ENCODE measurements around the gene EHBP1L1. TPM values are rescaled to one million over a fixed set of nuclear protein-coding genes. Genes with fewer than 3 reads are reported as not detected.

The EHBP1L1 gene
- total RNA-seq, 1 donor from 2014 or later = 10.1 TPM

DNA sequence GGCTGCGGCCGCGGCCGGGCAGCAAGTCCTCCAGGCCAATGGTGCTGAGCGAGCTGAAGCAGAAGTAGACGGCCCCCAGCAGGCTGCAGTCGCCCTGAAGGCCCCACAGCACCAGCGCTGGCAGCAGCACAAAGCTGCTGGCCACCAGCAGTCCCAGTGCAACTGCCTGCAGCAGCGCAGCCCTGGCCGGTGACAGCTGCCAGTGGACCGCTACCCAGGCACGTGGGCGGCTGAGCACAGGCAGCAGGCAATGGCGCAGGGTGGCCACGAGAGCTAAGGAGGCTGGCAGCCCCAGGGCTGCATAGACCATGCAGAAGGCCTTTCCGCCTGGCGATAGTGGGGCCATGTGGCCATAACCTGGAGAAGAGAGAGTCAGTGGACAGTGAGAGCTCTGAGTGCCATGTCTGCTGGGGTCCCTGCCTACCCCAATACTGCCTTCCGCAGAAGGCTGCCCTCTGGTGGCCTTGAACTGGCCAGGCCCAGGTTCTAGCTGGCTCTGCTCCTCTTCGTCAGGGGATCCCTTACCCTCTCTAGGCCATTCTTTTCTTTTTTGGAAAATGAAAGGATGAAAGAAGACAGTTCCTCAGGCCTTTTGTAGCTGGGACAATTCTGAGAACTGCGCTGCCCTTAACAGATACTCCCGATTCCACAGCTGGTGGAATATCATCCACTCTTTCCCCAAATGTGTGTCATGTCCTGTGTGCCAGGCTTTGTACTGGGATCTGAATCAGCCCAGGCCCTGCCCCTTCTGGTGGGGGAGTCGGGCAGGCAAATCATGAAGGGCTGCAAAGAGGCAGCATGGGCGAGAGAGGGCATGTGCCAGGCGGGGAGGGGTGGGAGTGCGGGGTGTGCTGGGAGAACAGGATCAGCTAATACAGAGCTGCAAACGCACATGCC lies 17.9 kb downstream of the EHBP1L1 start:
- Histone ChIP-seq H4K20me1 (ENCODE audit: insufficient read depth, low read length) (peaks cover 3% of the 10 kb centered on the region), H3K27me3 (ENCODE audit: insufficient read depth, low read length) (no peaks in the 10 kb centered on the region), H3K4me1 (ENCODE audit: insufficient read depth, low read length) (peaks cover 4% of the 10 kb centered on the region), H3K4me3 (ENCODE audit: insufficient read depth, low read depth, low read length) (no peak overlapping the region), H3K27ac (ENCODE audit: low read depth, low read length) (no peak overlapping the region), H3K36me3 (ENCODE audit: insufficient read depth, low read length) (peaks cover 2% of the 10 kb centered on the region), H3K4me2 (ENCODE audit: low read length) (no peak overlapping the region), H3K9me3 (ENCODE audit: insufficient read depth, low read depth, low read length) (no peaks in the 10 kb centered on the region), H2AFZ (ENCODE audit: low read depth, low read length) (no peak overlapping the region), H3K79me2 (ENCODE audit: insufficient read depth, low read length) (no peaks in the 10 kb centered on the region), H3K9ac (ENCODE audit: low read length) (no peak overlapping the region)
- Mint-ChIP-seq H3K36me3 (ENCODE audit: low read depth, unreplicated experiment) (peaks cover under 1% of the 10 kb centered on the region), H3K4me3 (ENCODE audit: unreplicated experiment) (no peak overlapping the region), H3K9me3 (ENCODE audit: unreplicated experiment) (no peaks in the 10 kb centered on the region), H3K4me1 (ENCODE audit: low read depth, unreplicated experiment) (no peaks in the 10 kb centered on the region), H3K27me3 (ENCODE audit: low read depth, unreplicated experiment) (peaks cover 10% of the 10 kb centered on the region), H3K27ac (ENCODE audit: unreplicated experiment) (no peak overlapping the region)
- no peak for DNase-seq (ENCODE audit: low read depth)
- TF ChIP-seq, protein P1, sequence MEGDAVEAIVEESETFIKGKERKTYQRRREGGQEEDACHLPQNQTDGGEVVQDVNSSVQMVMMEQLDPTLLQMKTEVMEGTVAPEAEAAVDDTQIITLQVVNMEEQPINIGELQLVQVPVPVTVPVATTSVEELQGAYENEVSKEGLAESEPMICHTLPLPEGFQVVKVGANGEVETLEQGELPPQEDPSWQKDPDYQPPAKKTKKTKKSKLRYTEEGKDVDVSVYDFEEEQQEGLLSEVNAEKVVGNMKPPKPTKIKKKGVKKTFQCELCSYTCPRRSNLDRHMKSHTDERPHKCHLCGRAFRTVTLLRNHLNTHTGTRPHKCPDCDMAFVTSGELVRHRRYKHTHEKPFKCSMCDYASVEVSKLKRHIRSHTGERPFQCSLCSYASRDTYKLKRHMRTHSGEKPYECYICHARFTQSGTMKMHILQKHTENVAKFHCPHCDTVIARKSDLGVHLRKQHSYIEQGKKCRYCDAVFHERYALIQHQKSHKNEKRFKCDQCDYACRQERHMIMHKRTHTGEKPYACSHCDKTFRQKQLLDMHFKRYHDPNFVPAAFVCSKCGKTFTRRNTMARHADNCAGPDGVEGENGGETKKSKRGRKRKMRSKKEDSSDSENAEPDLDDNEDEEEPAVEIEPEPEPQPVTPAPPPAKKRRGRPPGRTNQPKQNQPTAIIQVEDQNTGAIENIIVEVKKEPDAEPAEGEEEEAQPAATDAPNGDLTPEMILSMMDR (IDR thresholded peaks at IDR 0.05; ENCODE audit: insufficient read depth, low read depth, low read length) = peak; percentile 61
- no peak for TF ChIP-seq EZH2 (IDR thresholded peaks at IDR 0.05; ENCODE audit: insufficient read depth, low read length)
- FAIRE-seq = no peak

DNA sequence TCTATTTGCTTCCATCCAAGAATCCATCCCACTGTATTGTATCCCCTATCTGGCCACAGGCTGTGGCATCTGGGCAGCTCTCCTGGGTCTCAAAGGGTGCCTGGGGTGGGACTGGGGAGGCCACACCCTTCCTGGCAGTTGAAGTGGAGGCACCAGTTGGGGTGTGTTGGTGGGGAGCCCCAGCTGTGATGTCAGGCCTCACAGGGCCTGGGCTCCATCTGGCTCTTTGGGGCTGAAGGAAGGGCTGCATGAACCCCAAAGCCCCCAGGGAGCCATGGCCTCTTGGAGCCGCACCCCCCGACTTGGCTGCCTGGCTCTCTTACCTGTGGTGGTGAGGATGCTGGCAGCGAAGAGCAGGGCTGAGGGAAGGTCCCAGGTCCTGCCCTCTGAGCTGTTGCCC lies 19.3 kb downstream of the EHBP1L1 start:
- FAIRE-seq = no peak

More for the DNA sequence above, 19.3 kb downstream of the EHBP1L1 start:
- Histone ChIP-seq H3K27me3 (ENCODE audit: insufficient read depth, low read length) (no peaks in the 10 kb centered on the region), H3K9ac (ENCODE audit: low read length) (no peak overlapping the region), H3K36me3 (ENCODE audit: insufficient read depth, low read length) (peaks cover 2% of the 10 kb centered on the region), H3K4me3 (ENCODE audit: insufficient read depth, low read depth, low read length) (no peak overlapping the region), H3K27ac (ENCODE audit: low read depth, low read length) (no peak overlapping the region), H2AFZ (ENCODE audit: low read depth, low read length) (no peak overlapping the region), H3K4me1 (ENCODE audit: insufficient read depth, low read length) (peaks cover 4% of the 10 kb centered on the region), H3K9me3 (ENCODE audit: insufficient read depth, low read depth, low read length) (no peaks in the 10 kb centered on the region), H3K4me2 (ENCODE audit: low read length) (no peak overlapping the region), H3K79me2 (ENCODE audit: insufficient read depth, low read length) (no peaks in the 10 kb centered on the region), H4K20me1 (ENCODE audit: insufficient read depth, low read length) (peaks cover 3% of the 10 kb centered on the region)
- no peaks in the 10 kb centered on the region for H3K9me3 Mint-ChIP-seq (ENCODE audit: unreplicated experiment)
- H3K4me3 Mint-ChIP-seq (ENCODE audit: unreplicated experiment) = no peak overlapping the region
- H3K36me3 Mint-ChIP-seq (ENCODE audit: low read depth, unreplicated experiment) = peaks cover 4% of the 10 kb centered on the region
- no peak for DNase-seq (ENCODE audit: low read depth)
- H3K27ac Mint-ChIP-seq (ENCODE audit: unreplicated experiment) = no peak overlapping the region
- TF ChIP-seq EZH2 (IDR thresholded peaks at IDR 0.05; ENCODE audit: insufficient read depth, low read length) = no peak
- TF ChIP-seq, protein P1 (IDR thresholded peaks at IDR 0.05; ENCODE audit: insufficient read depth, low read depth, low read length) = no peak
- peaks cover 7% of the 10 kb centered on the region for H3K27me3 Mint-ChIP-seq (ENCODE audit: low read depth, unreplicated experiment)
- H3K4me1 Mint-ChIP-seq (ENCODE audit: low read depth, unreplicated experiment) = no peaks in the 10 kb centered on the region
